ENCODE data around the gene PDCD1. TPM values are rescaled to one million over a fixed set of nuclear protein-coding genes. Genes with fewer than 3 reads are reported as not detected.

Gene PDCD1
- total RNA-seq, 1 donor from 2014 or later, result not detected

GRCh38 chr2:241904791-241905710 lies 46.4 kb upstream of the PDCD1 start:
- no peak for TF ChIP-seq CTCF (IDR thresholded peaks at IDR 0.05)
- Mint-ChIP-seq H3K27me3 (ENCODE audit: low read depth) (peaks cover 9% of the 10 kb centered on the region), H3K4me3 (ENCODE audit: unreplicated experiment) (no peak overlapping the region), H3K36me3 (ENCODE audit: low read depth) (no peaks in the 10 kb centered on the region), H3K4me1 (ENCODE audit: low read depth) (peaks cover 18% of the 10 kb centered on the region), H3K27ac (ENCODE audit: unreplicated experiment) (no peak overlapping the region), H3K9me3 (ENCODE audit: low read depth) (no peaks in the 10 kb centered on the region)
- peak; percentile 62 for DNase-seq (ENCODE audit: low spot score)

- H3K27ac Mint-ChIP-seq (ENCODE audit: unreplicated experiment), result no peak overlapping the region
- peaks cover 6% of the 10 kb centered on the region for H3K27me3 Mint-ChIP-seq (ENCODE audit: low read depth)
- no peak for TF ChIP-seq CTCF (IDR thresholded peaks at IDR 0.05)
- no peaks in the 10 kb centered on the region for H3K36me3 Mint-ChIP-seq (ENCODE audit: low read depth)
- H3K9me3 Mint-ChIP-seq (ENCODE audit: low read depth), result no peaks in the 10 kb centered on the region
- peaks cover 26% of the 10 kb centered on the region for H3K4me1 Mint-ChIP-seq (ENCODE audit: low read depth)
- H3K4me3 Mint-ChIP-seq (ENCODE audit: unreplicated experiment), result no peak overlapping the region
- peak; percentile 54 for DNase-seq (ENCODE audit: low spot score)
Observed at GRCh38 chr2:241904011-241904718, 45.5 kb upstream of the PDCD1 start.

DNA sequence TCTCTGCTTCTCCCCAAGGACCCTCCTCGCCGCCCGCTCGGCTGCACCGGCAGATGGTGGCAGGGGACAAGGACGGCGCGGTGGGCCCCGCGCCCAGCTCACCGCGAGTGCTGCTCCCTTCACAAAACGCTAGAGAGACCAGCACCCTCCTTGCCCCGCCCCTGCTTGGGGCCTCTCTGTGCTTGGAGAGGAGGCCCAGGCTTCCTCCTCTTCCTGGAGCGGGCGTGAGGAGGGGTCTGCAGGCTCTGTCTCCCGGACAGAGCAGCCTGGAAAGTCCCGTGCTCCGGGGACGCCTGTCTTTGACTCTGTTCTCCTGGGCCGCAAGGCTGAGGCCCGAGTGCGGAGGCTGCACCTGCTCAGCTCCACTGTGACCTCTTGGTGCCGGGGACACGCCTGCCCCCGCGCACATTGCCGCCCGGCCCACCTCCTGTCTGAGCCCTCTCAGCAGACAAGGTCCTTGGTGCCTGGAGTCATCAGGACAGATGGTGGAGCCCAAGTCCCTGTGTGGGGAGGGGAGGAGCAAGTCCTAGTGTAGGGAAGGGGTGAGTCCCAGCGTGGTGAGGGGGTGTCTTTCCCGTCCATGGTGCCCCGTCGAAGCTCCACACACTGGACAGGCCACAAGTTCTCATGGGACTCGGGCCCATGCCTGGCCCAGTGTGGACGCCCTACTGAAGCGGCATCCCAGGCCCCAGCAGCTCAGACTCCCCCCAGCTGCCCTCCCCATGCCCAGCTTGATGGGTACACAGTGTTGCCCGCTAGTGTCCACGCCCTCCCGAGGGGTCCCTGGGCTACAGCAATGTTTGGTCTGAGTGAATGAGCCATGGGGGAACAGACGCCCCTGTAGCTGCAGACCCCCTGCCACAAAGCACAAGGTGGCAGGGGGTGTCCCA lies 44.7 kb upstream of the PDCD1 start:
- no peaks in the 10 kb centered on the region for H3K36me3 Mint-ChIP-seq (ENCODE audit: low read depth)
- no peak overlapping the region for H3K4me3 Mint-ChIP-seq (ENCODE audit: unreplicated experiment)
- peaks cover 3% of the 10 kb centered on the region for H3K27me3 Mint-ChIP-seq (ENCODE audit: low read depth)
- no peaks in the 10 kb centered on the region for H3K9me3 Mint-ChIP-seq (ENCODE audit: low read depth)
- peaks cover 21% of the 10 kb centered on the region for H3K4me1 Mint-ChIP-seq (ENCODE audit: low read depth)
- TF ChIP-seq CTCF (IDR thresholded peaks at IDR 0.05), result no peak
- H3K27ac Mint-ChIP-seq (ENCODE audit: unreplicated experiment), result no peak overlapping the region
- DNase-seq (ENCODE audit: low spot score), result peak; percentile 92

GRCh38 chr2:241902357-241902991 lies 43.8 kb upstream of the PDCD1 start:
- TF ChIP-seq CTCF (IDR thresholded peaks at IDR 0.05), result no peak
- no peaks in the 10 kb centered on the region for H3K9me3 Mint-ChIP-seq (ENCODE audit: low read depth)
- peaks cover 3% of the 10 kb centered on the region for H3K27me3 Mint-ChIP-seq (ENCODE audit: low read depth)
- H3K4me3 Mint-ChIP-seq (ENCODE audit: unreplicated experiment), result no peak overlapping the region
- peaks cover 19% of the 10 kb centered on the region for H3K4me1 Mint-ChIP-seq (ENCODE audit: low read depth)
- peak; percentile 89 for DNase-seq (ENCODE audit: low spot score)
- H3K36me3 Mint-ChIP-seq (ENCODE audit: low read depth), result no peaks in the 10 kb centered on the region
- H3K27ac Mint-ChIP-seq (ENCODE audit: unreplicated experiment), result no peak overlapping the region

All from chondrocyte (in vitro differentiated cells).